ENCODE results near the gene HELQ.

- TF ChIP-seq, protein P1, sequence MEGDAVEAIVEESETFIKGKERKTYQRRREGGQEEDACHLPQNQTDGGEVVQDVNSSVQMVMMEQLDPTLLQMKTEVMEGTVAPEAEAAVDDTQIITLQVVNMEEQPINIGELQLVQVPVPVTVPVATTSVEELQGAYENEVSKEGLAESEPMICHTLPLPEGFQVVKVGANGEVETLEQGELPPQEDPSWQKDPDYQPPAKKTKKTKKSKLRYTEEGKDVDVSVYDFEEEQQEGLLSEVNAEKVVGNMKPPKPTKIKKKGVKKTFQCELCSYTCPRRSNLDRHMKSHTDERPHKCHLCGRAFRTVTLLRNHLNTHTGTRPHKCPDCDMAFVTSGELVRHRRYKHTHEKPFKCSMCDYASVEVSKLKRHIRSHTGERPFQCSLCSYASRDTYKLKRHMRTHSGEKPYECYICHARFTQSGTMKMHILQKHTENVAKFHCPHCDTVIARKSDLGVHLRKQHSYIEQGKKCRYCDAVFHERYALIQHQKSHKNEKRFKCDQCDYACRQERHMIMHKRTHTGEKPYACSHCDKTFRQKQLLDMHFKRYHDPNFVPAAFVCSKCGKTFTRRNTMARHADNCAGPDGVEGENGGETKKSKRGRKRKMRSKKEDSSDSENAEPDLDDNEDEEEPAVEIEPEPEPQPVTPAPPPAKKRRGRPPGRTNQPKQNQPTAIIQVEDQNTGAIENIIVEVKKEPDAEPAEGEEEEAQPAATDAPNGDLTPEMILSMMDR (IDR thresholded peaks at IDR 0.05; ENCODE audit: low read depth, low read length, poor library complexity, severe bottlenecking): no peak
- no peak for TF ChIP-seq EZH2phosphoT487 (IDR thresholded peaks at IDR 0.05; ENCODE audit: borderline replicate concordance, low read length)
Observed at GRCh38 chr4:83389037-83389720, 66.4 kb downstream of the HELQ start.
